ENCODE measurements around the gene TRPM3.

TRPM3 gene

DNA sequence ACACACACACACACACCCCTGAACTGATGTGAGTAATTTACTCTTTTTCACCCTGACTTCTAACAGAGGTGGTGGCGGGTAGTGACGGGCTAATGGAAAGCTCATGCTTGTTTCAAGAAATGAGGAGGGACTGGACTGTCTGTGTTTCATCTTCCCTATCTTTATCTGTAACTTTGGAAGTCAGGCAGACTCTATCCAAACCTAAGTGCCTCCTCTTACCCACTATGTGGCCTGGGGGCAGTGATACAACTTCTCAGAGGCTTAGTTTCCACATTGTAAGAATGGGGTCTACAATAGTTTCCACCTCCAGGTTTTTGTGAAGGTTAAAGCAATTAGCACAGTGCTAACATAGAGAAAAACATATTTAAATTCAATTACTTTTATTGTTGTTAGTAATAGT lies 5.9 kb upstream of the TRPM3 start:
- TF ChIP-seq, protein P1, sequence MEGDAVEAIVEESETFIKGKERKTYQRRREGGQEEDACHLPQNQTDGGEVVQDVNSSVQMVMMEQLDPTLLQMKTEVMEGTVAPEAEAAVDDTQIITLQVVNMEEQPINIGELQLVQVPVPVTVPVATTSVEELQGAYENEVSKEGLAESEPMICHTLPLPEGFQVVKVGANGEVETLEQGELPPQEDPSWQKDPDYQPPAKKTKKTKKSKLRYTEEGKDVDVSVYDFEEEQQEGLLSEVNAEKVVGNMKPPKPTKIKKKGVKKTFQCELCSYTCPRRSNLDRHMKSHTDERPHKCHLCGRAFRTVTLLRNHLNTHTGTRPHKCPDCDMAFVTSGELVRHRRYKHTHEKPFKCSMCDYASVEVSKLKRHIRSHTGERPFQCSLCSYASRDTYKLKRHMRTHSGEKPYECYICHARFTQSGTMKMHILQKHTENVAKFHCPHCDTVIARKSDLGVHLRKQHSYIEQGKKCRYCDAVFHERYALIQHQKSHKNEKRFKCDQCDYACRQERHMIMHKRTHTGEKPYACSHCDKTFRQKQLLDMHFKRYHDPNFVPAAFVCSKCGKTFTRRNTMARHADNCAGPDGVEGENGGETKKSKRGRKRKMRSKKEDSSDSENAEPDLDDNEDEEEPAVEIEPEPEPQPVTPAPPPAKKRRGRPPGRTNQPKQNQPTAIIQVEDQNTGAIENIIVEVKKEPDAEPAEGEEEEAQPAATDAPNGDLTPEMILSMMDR (conservative IDR thresholded peaks at IDR 0.05; ENCODE audit: low read depth, low read length), result no peak
- H3K4me1 ChIP-seq (ENCODE audit: low read depth, poor library complexity, severe bottlenecking), result no peaks in the 10 kb centered on the region
- H3K27ac ChIP-seq, result no peak overlapping the region
- H4K20me1 ChIP-seq (ENCODE audit: insufficient read depth), result no peaks in the 10 kb centered on the region
- H3K4me3 ChIP-seq (IDR thresholded peaks at IDR 0.05; ENCODE audit: insufficient read depth, low read depth, low read length), result no peak overlapping the region
- H3K36me3 ChIP-seq (ENCODE audit: insufficient read depth), result no peaks in the 10 kb centered on the region
- no peak overlapping the region for H3K4me2 ChIP-seq
- H3K27me3 ChIP-seq (ENCODE audit: insufficient read depth, low read depth), result no peaks in the 10 kb centered on the region
- H3K9ac ChIP-seq, result no peak overlapping the region
- H3K79me2 ChIP-seq (ENCODE audit: insufficient read depth, low read depth), result no peaks in the 10 kb centered on the region
- H2AFZ ChIP-seq (ENCODE audit: low read depth), result no peak overlapping the region

DNA sequence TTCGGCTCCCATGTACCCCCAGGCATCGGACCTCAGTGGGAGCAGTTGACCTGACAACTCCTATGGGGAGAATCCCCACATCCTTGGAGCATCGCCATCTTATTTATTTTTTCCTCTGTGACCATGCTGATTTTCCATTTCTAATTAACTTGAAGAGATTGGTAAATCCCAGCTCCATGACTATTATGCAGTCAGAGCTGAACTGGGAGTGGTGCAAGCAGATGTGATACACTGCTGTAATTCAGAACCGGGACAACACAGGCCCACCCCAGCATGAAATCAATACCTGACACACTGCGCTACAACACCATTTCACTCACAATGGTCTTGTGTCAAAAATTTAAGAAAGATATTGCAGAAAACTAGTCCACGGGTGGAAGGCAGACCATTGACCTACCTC lies 1.0 kb upstream of the TRPM3 start:
- H3K27me3 ChIP-seq (ENCODE audit: insufficient read depth, low read depth), result no peaks in the 10 kb centered on the region
- no peaks in the 10 kb centered on the region for H3K79me2 ChIP-seq (ENCODE audit: insufficient read depth, low read depth)
- no peaks in the 10 kb centered on the region for H3K36me3 ChIP-seq (ENCODE audit: insufficient read depth)
- H3K27ac ChIP-seq, result no peak overlapping the region
- H3K4me2 ChIP-seq, result no peak overlapping the region
- no peak overlapping the region for H3K4me3 ChIP-seq (IDR thresholded peaks at IDR 0.05; ENCODE audit: insufficient read depth, low read depth, low read length)
- H3K9ac ChIP-seq, result no peak overlapping the region
- no peaks in the 10 kb centered on the region for H3K4me1 ChIP-seq (ENCODE audit: low read depth, poor library complexity, severe bottlenecking)
- no peak overlapping the region for H2AFZ ChIP-seq (ENCODE audit: low read depth)
- TF ChIP-seq, protein P1 (conservative IDR thresholded peaks at IDR 0.05; ENCODE audit: low read depth, low read length), result no peak
- H4K20me1 ChIP-seq (ENCODE audit: insufficient read depth), result no peaks in the 10 kb centered on the region

DNA sequence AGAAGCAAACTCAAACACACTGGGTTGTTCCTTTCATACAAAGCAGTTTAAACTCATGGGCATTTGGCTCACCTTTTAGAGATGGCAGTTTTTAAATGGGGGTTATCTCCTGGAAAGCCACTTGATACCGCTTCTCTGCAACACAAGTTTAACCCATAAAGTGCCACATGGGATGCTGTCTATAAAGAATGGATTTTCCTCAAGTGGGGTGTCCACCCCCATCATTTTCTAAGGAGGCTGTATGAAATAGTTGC lies 528 bp upstream of the TRPM3 start:
- Histone ChIP-seq H3K27ac (no peak overlapping the region), H3K4me3 (IDR thresholded peaks at IDR 0.05; ENCODE audit: insufficient read depth, low read depth, low read length) (no peak overlapping the region), H3K4me2 (no peak overlapping the region), H3K27me3 (ENCODE audit: insufficient read depth, low read depth) (no peaks in the 10 kb centered on the region), H2AFZ (ENCODE audit: low read depth) (no peak overlapping the region), H3K36me3 (ENCODE audit: insufficient read depth) (no peaks in the 10 kb centered on the region), H3K9ac (no peak overlapping the region), H4K20me1 (ENCODE audit: insufficient read depth) (no peaks in the 10 kb centered on the region), H3K79me2 (ENCODE audit: insufficient read depth, low read depth) (no peaks in the 10 kb centered on the region), H3K4me1 (ENCODE audit: low read depth, poor library complexity, severe bottlenecking) (no peaks in the 10 kb centered on the region)
- TF ChIP-seq, protein P1 (conservative IDR thresholded peaks at IDR 0.05; ENCODE audit: low read depth, low read length), result no peak

DNA sequence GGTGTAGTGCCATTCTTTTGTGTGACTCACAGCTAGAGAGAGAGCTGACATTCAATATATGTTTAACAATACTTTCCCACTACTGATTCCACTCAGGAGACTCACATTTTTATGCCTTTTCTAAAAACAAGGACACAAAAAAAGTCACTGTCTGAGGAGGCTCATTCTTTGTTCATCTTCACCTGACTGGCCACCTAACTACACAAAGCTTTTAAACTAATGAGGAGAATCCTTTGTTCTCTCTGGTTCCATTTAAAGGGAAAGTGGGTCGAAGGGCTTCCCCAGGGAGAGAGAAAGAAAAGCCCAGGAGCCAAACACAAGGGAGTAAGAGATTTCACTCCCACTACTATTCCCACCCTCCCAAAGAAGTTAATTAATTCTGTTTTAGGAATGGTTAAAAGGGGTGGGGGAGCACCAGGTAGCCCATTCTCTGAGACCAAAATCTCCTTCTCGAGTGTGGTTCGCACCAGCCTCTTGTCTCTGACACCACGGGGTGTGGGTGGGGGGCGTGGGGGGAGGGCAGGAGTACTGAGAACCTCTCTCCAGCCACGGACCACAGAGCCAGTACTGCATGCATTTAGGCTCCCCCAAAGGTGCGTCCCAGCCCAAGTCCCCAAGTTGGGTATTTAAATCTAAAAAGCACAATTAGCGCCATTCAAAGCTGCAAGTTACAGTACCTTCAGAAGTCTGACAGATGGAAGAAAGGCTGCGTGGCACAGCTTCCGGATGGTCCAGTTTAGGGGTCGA lies 747 bp downstream of the TRPM3 start:
- no peak overlapping the region for H3K4me3 ChIP-seq (IDR thresholded peaks at IDR 0.05; ENCODE audit: insufficient read depth, low read depth, low read length)

More for the DNA sequence above, 747 bp downstream of the TRPM3 start:
- H3K79me2 ChIP-seq (ENCODE audit: insufficient read depth, low read depth), result no peaks in the 10 kb centered on the region
- H3K9ac ChIP-seq, result no peak overlapping the region
- no peak overlapping the region for H2AFZ ChIP-seq (ENCODE audit: low read depth)
- no peaks in the 10 kb centered on the region for H3K27me3 ChIP-seq (ENCODE audit: insufficient read depth, low read depth)
- H3K4me1 ChIP-seq (ENCODE audit: low read depth, poor library complexity, severe bottlenecking), result no peaks in the 10 kb centered on the region
- no peaks in the 10 kb centered on the region for H3K36me3 ChIP-seq (ENCODE audit: insufficient read depth)
- TF ChIP-seq, protein P1 (conservative IDR thresholded peaks at IDR 0.05; ENCODE audit: low read depth, low read length), result no peak
- H4K20me1 ChIP-seq (ENCODE audit: insufficient read depth), result no peaks in the 10 kb centered on the region
- H3K27ac ChIP-seq, result no peak overlapping the region
- no peak overlapping the region for H3K4me2 ChIP-seq

Measured in KMS-11 (cell line).